DOHH2 (cell line): ENCODE data around the gene SNX30.

Experiments used
- H3F3A ChIP-seq: fragments of 200-600 bp; sonication (generic), shearing (Covaris generic); 2 replicates; pipeline ENCODE4 v1.6.0; 2016; ENCODE audit warnings: antibody characterized with exemption, mild to moderate bottlenecking; ENCODE audit not compliant: control insufficient read depth, insufficient read depth
- H3K27ac ChIP-seq: fragments of 200-600 bp; sonication (generic); 2 replicates; pipeline ENCODE4 v1.5.1; 2014; ENCODE audit warnings: low read depth, mild to moderate bottlenecking, low read length, moderate library complexity
- H3K27me3 ChIP-seq: fragments of 200-600 bp; sonication (generic); 2 replicates; pipeline ENCODE4 v1.6.1; 2014; ENCODE audit warnings: mild to moderate bottlenecking, low read length, mixed read lengths; ENCODE audit not compliant: control insufficient read depth
- H3K36me3 ChIP-seq: fragments of 200-600 bp; sonication (generic); 2 replicates; pipeline ENCODE4 v1.6.1; 2014; ENCODE audit warnings: mild to moderate bottlenecking, low read length, moderate library complexity, mixed read lengths; ENCODE audit not compliant: control insufficient read depth
- H3K4me1 ChIP-seq: fragments of 200-600 bp; sonication (generic); 2 replicates; pipeline ENCODE4 v1.6.1; 2014; ENCODE audit warnings: mild to moderate bottlenecking, low read length, mixed read lengths; ENCODE audit not compliant: control insufficient read depth
- H3K4me2 ChIP-seq: fragments of 200-600 bp; sonication (generic); 2 replicates; pipeline ENCODE4 v1.6.0; 2014; ENCODE audit warnings: mild to moderate bottlenecking, low read length, moderate library complexity
- H3K4me3 ChIP-seq: fragments of 200-600 bp; sonication (generic); 2 replicates; pipeline ENCODE4 v1.5.1; 2014; ENCODE audit warnings: mild to moderate bottlenecking, low read length, mixed read lengths
- H3K79me2 ChIP-seq: fragments of 200-600 bp; sonication (generic); 2 replicates; pipeline ENCODE4 v1.6.1; 2014; ENCODE audit warnings: mild to moderate bottlenecking, low read length, mixed read lengths; ENCODE audit not compliant: control insufficient read depth
- H3K9me2 ChIP-seq: fragments of 200-600 bp; sonication (generic); replicated peaks from 2 replicates; pipeline ENCODE4 v1.6.1; 2014; ENCODE audit warnings: mild to moderate bottlenecking, low read length, mixed read lengths; ENCODE audit not compliant: control insufficient read depth
- H3K9me3 ChIP-seq: fragments of 200-600 bp; sonication (generic); 2 replicates; pipeline ENCODE4 v1.6.1; 2014; ENCODE audit warnings: antibody characterized with exemption, low read length, mixed read lengths; ENCODE audit not compliant: control insufficient read depth, insufficient read depth
- H4K20me1 ChIP-seq: fragments of 200-600 bp; sonication (generic); 2 replicates; pipeline ENCODE4 v1.6.0; 2014; ENCODE audit warnings: low read depth, mild to moderate bottlenecking, antibody characterized with exemption, low read length, moderate library complexity; ENCODE audit not compliant: control insufficient read depth, insufficient read depth
- EZH2phosphoT487 ChIP-seq: fragments of 200-600 bp; sonication (generic); IDR thresholded peaks from 2 replicates; pipeline ENCODE4 v1.6.1; 2017; ENCODE audit warnings: borderline replicate concordance, mild to moderate bottlenecking, antibody characterized with exemption, low read length, moderate library complexity, mixed read lengths
- TF ChIP-seq, protein P1 (sequence below): fragments of 200-600 bp; sonication (generic); IDR thresholded peaks from one replicate; pipeline ENCODE4 v1.5.1; 2014; ENCODE audit warnings: antibody characterized with exemption, mild to moderate bottlenecking, low read depth, low read length; ENCODE audit not compliant: poor library complexity, severe bottlenecking

Gene SNX30

DNA sequence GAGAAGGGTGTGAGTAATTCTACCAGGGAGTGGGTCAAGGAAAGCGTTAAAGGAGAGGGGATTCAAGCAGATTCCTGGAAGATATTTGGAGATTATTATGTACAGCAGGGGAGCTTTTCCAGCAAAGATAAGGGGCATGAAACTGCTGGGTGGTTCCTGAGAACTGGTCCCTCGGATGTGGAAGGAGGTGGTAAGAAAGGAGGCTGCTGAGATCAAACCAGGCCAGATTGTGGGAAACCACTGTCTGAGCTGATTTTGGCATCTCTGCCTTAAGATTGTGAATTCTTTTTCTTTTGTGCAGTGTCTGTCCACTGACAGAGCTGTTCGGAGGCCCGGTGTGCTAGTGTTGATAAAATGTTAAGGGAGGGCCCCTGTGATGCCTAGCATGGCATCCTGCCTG is 45.4 kb downstream of the SNX30 start:
- H3K27ac ChIP-seq = no peak overlapping the region
- H4K20me1 ChIP-seq = no peaks in the 10 kb centered on the region
- H3K27me3 ChIP-seq = no peaks in the 10 kb centered on the region
- peaks cover 56% of the 10 kb centered on the region for H3K79me2 ChIP-seq
- no peak overlapping the region for H3K4me2 ChIP-seq
- H3K36me3 ChIP-seq = no peaks in the 10 kb centered on the region
- peaks cover 10% of the 10 kb centered on the region; the same call in 1 of the 2 replicates for H3F3A ChIP-seq
- no peaks in the 10 kb centered on the region for H3K9me2 ChIP-seq
- no peaks in the 10 kb centered on the region for H3K9me3 ChIP-seq
- no peak for TF ChIP-seq EZH2phosphoT487
- H3K4me3 ChIP-seq = no peak overlapping the region
- peaks cover 21% of the 10 kb centered on the region for H3K4me1 ChIP-seq

DNA sequence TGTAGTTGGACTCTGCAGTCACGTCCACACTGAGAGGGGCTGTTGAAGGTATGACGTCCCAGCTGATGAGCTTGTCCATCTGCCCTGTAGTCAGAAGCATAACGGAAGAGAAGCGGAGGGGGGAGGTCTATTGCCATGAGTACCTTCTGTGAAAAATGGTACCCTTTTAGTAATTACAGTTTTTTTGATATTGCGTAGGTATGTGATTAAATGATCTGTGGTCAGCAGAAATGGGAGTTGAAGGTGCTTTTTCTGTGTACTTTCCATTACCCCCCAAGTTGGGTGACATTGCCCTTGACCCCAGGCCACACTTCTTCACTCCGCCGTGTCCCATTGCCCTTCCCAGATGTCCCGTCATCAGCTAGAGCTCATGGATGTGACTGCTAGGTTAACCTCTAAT is 45.9 kb downstream of the SNX30 start:
- H3F3A ChIP-seq = 0 out of 2 replicates have a peak, but pooled peaks cover 8% of the 10 kb centered on the region
- H3K27ac ChIP-seq = no peak overlapping the region
- H3K4me2 ChIP-seq = no peak overlapping the region
- no peaks in the 10 kb centered on the region for H3K36me3 ChIP-seq
- H3K9me3 ChIP-seq = no peaks in the 10 kb centered on the region
- no peaks in the 10 kb centered on the region for H3K9me2 ChIP-seq
- peaks cover 21% of the 10 kb centered on the region for H3K4me1 ChIP-seq
- no peak overlapping the region for H3K4me3 ChIP-seq
- peaks cover 53% of the 10 kb centered on the region for H3K79me2 ChIP-seq
- TF ChIP-seq, protein P1, sequence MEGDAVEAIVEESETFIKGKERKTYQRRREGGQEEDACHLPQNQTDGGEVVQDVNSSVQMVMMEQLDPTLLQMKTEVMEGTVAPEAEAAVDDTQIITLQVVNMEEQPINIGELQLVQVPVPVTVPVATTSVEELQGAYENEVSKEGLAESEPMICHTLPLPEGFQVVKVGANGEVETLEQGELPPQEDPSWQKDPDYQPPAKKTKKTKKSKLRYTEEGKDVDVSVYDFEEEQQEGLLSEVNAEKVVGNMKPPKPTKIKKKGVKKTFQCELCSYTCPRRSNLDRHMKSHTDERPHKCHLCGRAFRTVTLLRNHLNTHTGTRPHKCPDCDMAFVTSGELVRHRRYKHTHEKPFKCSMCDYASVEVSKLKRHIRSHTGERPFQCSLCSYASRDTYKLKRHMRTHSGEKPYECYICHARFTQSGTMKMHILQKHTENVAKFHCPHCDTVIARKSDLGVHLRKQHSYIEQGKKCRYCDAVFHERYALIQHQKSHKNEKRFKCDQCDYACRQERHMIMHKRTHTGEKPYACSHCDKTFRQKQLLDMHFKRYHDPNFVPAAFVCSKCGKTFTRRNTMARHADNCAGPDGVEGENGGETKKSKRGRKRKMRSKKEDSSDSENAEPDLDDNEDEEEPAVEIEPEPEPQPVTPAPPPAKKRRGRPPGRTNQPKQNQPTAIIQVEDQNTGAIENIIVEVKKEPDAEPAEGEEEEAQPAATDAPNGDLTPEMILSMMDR = no peak
- no peak for TF ChIP-seq EZH2phosphoT487
- no peaks in the 10 kb centered on the region for H4K20me1 ChIP-seq
- no peaks in the 10 kb centered on the region for H3K27me3 ChIP-seq

DNA sequence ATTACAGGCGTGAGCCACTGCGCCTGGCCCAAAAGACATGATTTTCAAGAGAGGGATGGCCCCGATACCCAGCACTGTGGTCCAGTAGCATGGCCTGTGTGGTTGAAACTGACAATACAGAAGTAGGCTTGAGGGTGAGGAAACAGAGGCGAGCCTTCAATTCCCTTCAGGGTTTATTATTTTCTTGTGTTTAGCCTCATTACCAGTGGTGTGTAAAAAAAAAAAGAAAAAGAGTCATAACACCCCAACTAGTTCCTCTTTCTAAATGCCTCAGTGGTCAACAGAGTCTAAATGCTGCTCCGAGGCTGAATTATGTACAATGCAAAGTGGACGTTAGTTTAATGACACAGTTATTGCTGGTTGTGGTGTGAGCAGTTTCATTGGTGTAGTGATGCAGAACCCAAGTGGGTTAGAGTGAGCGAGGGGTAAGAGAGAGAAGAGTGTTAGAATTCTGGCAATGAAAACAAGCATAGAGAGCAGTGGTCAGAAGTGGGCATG is 58.8 kb downstream of the SNX30 start:
- TF ChIP-seq, protein P1 = no peak
- no peak for TF ChIP-seq EZH2phosphoT487
- H4K20me1 ChIP-seq = no peaks in the 10 kb centered on the region
- H3K27me3 ChIP-seq = no peaks in the 10 kb centered on the region
- H3K4me3 ChIP-seq = peak overlapping the region; percentile 69
- no peaks in the 10 kb centered on the region for H3K9me3 ChIP-seq
- H3K27ac ChIP-seq = peak overlapping the region; percentile 96
- peaks cover 30% of the 10 kb centered on the region for H3F3A ChIP-seq
- peaks cover 70% of the 10 kb centered on the region for H3K4me1 ChIP-seq
- no peaks in the 10 kb centered on the region for H3K9me2 ChIP-seq
- H3K79me2 ChIP-seq = peaks cover 31% of the 10 kb centered on the region
- peaks cover 6% of the 10 kb centered on the region for H3K36me3 ChIP-seq
- peak overlapping the region; percentile 91 for H3K4me2 ChIP-seq

DNA sequence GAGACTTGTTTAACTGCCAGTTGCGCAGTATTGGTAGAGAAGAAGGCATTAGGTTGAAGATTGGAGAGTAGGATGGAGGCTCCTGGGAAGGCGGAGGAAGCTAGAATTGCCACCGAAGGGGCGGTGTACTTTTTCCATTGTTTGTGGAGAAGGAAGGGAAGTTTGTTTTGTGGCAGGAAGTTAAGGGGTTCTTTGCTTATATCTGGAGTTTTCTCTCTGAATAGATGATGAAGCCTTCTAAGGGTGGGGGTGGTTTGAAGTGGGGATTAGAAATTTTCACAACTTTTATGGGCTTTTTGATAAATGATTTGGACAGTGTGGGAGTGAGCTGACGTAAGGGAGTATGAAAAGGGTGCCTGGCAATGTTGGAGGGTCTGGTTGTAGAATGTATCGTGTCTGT is 59.3 kb downstream of the SNX30 start:
- Histone ChIP-seq H3K27ac (peak overlapping the region; percentile 96), H3K4me1 (peaks cover 74% of the 10 kb centered on the region), H4K20me1 (no peaks in the 10 kb centered on the region), H3K4me2 (peak overlapping the region; percentile 91), H3K9me2 (no peaks in the 10 kb centered on the region), H3K36me3 (peaks cover 6% of the 10 kb centered on the region), H3K79me2 (peaks cover 29% of the 10 kb centered on the region), H3K27me3 (no peaks in the 10 kb centered on the region), H3F3A (peaks cover 35% of the 10 kb centered on the region), H3K9me3 (no peaks in the 10 kb centered on the region), H3K4me3 (peak overlapping the region; percentile 69)
- no peak for TF ChIP-seq EZH2phosphoT487
- TF ChIP-seq, protein P1 = no peak
